Right hindlimb (tissue), 1 donor: Measurements from ENCODE around the gene IGFBP4.

Experiments
- DNase-seq: peaks from one replicate; pipeline ENCODE4 v3.0.0-alpha.2; 2018

Gene IGFBP4

DNA sequence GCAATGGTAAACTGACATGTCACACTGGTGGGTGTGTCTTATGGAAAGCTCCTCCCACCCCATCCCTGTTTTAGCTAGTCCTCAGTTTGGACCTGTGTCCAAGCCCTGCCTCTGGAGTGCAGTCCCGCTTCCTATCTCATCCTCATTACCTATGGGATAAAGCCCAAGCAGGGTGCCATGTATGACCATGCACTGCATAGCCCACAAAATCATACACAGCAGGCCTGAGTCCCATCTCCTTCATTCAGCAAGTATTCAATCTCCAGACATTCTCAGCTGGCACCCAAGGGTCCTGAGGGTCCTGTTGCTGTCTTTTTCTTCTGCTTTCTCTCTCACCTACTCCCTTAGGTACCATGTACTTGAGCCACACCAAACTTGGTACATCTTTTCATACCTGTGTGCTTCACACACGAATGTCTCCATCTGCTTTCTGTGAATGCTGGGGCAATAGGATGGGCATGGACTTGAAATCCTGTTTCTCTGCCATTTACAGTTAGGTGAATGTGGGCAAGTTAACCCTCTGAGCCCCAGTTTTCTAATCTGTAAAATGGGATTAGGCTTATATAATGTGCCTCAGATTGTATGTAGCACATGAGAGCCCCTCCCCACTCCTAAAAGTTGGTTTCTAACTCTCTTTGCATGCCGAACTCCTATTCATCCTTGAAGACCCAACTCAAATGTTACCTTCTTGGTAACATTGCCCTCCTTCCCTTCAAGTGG, 29.6 kb downstream of the IGFBP4 start:
- no peak for DNase-seq

DNA sequence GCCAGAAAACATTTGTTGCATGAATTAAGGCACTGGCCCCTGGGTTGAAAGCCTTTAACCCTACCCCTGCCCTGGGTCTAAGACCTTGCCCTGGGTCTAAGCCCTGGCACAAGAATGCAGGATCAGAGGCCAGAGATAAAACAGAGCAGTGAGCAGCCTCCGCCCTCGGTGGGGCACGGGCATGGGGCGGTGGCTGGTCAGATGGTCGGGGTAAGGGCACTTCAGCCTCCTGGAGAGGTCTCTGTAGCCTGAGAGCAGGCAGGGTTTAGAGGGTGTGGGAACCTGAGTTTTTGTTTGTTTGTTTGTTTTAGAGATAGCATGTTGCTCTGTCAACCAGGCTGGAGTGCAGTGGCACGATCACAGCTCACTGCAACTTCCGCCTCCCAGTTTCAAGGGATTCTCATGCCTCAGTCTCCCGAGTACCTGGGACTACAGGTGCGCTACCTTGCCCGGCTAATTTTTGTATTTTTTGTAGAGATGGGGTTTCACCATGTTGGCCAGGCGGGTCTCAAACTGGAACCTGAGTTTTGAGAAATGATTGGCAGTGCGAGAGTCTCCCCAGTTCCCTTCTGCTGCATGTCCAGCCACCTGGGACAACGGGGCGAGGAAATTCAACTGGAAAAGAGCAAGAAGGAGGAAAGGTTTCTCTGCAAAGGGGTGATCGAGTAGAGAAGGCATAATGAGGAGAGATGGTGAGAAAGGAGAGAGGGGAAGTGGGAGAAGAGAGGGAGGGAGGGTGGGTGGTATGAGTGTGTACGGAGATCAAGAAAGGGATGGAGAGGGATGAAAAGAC, 30.5 kb downstream of the IGFBP4 start:
- DNase-seq, result no peak

DNA sequence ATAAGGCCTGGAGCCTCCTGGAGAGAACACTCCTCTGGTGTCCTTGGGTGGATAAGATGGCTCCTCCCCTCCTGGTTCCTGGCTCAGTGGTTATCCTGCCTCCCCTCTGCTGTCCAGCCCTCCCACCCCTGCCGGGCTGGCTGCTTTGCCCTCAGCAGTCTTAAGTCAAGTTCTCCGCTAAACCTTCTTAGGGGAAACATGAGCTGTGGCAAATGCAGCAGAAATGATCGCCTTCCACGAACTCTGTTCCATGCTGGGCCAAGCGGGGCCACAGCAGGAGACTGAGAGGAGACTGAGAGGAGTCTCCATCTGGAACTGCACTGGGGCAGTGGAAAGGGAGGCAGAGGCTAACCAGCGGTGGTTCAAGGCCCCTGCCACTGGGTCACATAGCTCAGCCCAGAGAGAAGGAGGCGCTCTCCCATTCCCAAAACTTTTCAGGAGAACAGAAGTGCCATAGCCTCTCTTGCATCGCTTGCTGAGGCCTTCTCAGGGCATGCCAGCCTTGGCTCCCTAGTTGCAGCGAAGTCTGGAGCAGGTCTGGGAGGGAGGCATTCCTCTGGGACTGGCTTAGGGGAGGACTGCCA, 31.3 kb downstream of the IGFBP4 start:
- DNase-seq, result no peak

DNA sequence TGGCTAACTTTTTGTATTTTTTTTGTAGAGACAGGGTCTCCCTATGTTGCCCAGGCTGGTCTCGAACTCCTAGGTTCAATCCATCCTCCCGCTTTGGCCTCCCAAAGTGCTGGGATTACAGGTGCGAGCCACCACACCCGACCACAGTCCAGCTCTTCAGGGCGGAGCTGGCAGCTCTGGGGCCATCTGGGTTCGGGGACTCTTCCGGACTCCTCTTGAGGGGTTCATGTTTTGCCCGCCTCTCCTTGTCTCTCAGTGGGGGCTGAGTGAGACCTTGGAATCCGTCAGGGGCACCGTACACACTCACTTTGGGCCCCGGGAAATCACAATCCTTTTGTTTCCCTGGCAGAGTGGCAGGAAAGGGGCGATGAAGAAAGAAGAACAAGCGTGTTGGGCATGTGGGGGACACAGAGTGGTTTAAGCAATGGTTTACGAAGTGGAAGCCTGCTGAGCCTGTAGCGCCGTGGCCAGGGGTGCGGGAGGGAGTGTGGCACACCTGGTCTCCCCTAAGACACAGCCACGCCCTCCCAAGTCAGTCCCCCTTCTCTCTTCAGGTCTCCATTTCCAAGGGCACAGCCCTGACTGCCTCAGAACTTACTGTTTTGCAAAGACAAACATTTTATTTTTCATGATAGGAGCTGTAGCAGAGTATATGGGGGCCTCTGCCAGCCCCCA, 32.1 kb downstream of the IGFBP4 start:
- DNase-seq, result no peak

DNA sequence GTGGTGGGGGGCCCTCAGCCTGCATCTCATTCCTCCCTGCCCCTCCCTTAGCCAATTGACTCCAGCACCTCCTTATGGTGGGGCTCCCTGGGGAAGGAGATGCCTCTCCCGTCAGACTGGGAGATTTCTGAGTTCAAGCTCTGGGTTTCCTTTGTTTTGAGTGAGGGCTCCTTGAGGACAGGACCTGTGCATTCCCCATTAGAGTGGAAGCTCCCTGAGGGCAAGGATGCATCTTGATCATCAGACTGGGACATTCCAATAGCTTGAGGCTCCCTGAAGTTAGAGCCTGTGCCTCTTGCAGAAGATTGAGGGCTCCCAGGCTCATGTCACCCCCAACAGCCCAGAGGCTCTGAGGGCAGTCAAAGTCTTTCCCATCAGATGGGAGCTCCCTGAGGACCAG, 34.5 kb downstream of the IGFBP4 start:
- DNase-seq, result no peak

DNA sequence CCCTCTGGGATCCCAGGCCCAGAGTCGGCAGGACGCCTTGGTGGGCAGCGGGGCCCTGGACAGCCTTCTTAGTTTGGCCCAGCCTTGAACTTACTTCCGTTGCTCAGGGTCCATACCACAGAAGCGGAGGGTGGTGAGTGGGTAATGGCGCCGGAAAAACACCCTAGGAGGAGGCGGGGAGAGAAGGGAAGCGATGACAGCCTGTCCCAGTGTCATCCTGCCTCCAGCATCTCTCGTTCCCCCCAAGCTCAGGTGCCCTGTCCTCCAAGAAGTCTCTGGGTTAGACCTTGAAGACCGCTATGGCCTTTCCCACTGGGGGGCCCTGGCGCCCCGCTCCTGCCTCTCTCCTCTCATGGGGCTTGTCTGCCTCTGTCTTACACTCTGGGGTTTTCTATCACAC, 35.2 kb downstream of the IGFBP4 start:
- no peak for DNase-seq

DNA sequence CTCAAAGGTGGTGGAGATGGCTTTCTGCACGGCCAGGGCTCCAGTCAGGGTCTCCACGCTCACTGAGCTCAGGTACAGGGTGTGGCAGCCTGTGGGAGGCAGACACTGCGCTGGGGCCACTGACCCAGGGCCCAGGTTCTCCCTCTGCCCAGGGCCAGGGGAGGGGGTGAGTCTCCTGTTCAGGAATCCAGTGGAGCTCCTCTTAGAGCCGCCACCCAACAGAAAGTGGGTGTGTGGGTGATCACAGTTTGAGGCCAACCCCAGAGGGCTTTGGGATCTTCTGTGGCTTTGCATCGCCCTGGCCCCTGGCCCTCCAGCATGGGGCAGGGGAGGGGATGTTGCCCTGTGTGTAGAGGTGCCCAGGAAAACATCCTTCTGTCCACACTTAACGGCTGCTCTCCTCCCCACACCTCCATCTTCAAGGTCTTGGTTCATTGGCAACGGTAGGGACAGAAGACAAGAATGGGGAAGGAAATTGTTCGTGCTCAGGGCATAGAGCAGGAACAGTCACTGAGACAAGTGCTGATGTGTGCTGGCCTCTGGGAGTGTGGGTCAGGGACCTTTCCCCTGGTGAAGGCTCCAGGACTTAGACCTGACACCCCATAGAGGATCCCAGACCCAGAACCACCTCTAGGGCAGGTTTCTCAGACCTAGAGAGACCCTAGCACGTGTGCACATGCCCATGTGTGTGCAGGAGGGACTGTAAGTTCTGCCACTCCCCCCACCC, 36.7 kb downstream of the IGFBP4 start:
- DNase-seq, result no peak

DNA sequence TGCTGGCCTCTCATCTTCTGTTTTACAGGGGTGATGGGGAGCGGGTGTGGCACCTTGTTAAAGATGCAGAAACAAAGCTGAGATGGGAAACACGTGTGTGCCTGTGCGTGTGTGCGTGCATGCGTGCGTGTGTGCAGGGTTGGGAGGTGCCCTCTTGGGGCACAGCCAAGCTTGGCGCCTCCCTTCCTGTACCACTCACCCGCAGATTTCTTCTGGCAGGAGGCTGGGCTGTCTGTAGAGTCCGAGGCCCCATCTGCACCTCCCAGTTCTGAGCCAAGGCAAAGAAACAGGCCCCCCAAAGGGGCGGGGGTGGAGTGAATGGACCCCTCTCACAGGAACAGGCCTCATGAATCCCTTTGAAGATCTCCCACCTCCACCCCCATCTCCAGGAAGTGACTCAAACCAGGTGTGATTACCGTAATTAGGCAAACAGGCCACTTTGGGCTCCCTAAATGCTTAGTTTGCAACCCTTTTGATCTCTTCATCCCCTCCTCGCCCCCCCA, 37.3 kb downstream of the IGFBP4 start:
- DNase-seq, result no peak

DNA sequence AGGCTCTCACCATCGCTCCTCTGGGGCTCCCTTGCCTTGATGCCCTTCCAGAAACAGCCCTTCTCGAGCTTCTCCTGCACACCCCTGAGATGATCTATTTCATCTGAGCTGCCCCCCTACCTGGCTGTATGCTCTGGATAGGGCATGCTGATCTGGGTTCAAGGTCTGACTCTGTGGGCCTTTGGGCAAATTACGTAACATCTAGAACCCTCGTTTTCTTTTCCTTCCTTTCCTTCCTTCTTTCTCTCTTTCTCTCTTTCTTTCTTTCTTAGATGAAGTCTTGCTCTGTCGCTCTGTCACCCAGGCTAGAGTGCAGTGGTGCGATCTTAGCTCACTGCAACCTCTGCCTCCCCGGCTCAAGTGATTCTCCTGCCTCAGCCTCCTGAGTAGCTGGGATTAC, 37.9 kb downstream of the IGFBP4 start:
- DNase-seq, result no peak

DNA sequence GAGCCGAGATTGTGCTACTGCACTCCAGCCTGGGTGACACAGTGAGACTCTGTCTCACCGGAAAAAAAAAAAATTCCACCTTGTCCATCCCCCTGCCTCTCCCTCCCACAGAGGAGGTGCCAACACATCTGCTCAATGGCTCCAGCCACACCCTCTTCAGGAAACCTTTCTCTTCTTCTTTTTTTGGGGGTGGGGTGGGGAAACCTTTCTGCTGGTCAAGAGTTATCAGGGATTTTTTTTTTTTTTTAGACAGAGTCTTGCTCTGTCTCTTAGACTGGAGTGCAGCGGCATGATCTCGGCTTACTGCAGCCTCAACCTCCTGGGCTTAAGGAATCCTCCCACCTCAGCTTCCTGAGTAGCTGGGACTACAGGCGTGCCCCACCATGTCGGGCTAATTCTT, 39.5 kb downstream of the IGFBP4 start:
- no peak for DNase-seq

DNA sequence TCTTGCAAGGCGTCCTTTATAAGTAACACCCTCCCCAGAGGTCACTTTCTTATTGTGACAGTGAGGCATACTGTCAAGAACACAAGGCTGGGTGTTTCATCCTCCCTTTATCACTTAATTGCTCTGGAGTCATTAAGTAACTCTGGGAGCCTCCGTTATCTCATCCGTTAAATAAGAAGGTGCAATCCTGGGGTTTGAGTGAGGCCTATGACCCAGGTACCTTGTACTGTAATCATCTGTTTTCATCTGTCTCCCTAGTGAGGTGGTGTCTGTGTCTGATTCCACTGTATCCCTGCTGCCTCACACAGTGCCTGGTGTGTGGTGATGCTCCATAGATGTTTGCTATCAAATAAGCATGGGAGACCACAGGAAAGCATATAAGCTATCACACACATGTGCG, 40.4 kb downstream of the IGFBP4 start:
- no peak for DNase-seq

DNA sequence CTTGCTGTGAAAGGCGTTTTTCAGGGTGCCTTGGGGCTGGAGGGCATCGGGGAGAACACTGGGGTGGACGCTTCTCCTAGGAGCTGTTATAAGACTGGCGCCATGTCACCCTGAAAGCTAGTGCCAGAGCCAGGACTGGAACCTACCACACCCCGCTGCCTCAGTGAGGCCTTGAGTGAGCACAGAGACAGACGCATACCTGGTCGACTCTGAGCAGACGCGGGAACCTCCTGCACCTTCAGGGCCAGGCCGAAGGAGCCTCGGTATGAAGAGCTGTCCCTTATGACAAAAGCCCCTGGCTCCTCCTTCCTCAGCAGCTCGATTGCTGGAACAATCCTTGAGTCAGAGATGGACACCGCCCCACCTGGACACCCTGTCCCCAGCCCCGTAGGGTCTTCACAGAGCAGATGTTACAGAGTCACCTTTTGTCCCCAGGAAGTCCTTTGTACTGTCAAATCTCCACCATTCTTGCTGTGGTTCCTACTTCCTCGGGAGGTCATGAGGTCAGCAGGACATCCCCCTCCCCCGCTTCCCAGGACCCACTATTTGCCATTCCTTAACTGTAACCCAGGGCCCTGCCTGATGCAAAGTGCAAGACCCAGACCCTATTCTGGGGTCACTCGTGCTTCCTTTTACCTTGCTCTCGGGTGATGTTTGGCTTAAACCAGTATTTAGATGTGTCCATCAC, 41.2 kb downstream of the IGFBP4 start:
- DNase-seq, result no peak

DNA sequence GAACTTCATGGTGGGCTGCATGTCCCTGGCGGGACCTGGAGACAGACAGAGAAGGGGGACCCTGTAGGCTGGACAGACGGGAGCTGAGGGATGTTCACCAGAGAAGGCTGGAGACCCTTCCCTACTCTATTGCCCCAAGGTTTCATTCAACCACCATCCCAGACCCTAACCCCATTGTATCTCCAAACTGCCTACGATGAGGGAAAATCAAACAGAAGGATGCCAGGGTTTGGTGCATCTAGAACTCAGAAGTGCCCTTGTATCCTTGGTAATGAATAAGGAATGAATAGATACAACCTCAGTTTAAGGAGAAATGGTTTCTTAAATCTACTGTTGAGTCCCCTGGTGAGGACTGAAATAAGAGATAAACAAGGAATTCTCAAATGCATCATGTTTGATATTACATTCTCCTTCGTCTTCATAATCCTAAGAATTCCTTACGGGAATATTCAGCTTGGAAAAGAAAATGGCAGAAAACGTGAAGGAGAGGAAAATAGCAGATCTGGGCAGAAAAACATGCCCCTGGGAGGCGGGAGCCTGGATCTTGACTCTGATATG, 41.8 kb downstream of the IGFBP4 start:
- no peak for DNase-seq

DNA sequence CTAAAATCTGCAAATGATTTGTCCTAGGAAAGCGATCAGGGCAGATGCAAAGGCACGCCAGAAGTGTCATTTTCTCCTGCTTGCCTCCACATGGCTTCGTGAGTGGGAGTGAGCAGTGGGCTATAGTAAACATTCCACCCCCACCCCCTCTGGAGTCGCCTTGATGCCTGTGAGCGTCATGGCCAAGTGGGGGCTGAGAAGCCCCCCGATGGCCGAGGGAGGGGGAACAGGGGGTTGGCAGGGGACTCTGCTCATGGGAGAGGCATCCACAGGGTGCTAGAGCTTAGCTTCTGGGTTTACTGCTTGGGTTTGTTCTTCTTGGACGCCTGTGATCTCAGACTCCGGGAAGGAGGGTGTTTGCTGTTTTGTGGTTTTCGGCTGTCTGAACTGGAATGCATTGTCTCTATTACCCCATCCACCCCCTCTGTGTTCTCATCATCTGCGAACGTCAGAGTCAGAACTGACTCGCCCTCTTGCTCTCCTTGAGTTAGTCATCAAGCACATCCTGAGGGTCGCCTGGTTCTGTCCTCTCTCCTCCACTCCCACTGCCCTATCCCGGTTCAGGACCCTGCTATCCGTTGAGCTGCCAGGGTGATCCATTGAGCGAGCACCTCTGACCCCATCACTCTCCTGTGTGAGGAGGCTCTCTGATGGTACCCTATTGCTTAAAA, 42.7 kb downstream of the IGFBP4 start:
- DNase-seq, result peak; percentile 54

DNA sequence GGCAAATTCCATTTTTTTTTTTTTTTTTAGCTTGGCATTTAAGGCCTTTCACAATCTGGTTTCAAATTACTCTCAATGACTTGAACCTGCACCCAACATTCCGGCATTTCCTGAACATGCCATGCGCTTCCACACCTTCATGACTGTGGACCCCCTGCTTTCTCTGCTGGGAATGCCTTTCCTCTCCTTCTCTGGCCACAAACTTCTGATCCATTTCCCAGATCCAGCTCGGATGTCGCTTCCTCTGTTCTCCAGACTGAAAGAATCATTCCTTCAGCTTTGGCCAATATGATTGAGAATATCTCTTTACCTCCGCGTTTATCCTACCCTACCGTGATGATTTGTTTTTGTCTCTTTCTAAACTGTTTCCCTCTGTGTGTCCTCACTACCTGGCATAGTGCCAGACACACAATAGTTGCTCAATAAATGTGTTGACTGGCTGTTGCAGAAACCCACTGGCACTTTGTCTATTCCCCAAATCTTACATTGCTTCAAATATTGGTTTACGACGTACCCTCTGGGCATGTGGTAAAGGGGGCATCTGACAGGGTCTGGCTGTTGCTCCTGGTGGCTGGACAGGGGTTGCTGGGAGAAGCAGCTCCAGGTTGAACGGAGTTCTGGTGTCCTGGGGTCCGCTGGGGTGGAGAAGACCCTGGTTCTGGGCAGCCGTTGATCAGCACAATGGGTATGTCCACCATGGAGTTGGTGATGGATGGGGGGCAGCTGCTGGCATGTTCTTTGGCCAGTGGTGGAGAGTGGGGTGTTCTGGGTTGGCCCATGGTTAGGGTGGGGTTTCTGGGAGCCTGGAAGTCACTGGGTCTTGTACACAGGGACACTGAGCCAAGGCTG, 43.5 kb downstream of the IGFBP4 start:
- DNase-seq, result no peak

DNA sequence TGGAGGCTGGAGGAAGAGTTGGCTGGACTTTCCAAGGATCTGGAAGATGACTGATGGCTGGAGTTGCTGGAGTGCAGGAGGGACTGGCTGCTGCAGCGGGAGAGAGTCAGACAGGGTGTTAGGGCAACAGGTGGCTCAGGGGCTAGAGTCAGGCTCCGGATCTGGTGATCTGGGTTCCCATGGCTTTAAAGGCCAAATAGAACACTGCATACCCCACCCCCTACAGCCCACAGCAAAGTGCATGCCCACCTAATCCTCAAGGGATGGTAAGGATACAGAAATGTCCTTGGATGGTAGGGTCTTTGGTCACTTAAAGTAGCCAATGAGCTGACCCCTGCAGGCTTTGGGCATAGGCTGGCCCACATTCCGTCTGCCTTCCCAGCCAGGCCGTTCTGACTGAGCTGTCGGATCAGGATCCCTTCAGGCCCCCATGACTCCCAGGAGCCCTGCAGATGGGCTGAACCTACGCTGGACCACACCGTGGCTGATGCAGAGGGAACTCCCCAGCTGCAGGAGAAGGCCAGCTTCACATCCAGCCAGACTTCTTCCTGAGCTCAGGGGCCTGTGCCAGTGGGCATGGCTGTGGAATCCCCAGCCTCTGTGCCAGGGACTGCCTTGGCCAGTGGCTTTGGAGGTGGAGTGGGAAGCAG, 44.2 kb downstream of the IGFBP4 start:
- DNase-seq, result no peak

DNA sequence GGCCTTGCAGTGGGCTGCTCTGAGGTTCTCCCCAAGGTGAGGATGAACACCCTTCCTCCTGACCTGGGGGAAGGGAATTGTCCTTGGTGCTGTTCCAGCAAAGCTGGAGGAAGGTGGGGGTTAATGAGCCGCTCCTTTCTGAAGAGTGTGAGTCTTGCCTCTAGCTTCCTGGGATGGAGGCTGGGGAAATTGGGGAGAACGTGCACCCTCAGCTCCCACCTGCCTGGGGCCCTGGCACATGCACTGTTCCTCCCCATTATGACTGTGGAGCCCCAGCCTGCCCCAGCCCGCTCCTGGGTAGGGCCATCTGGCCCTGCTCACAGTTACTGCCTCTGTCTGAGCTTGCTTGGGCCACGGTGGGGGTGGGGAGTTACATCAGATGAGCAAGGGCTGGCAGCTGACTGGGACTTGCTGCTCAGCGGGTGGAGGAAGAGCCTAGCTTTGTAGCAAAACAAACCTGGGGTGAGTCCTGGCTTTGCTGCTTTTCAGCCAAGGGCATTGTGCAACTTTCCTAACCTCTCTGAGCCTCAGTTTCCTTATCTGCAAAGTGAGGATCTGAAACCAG, 47.1 kb downstream of the IGFBP4 start:
- no peak for DNase-seq

DNA sequence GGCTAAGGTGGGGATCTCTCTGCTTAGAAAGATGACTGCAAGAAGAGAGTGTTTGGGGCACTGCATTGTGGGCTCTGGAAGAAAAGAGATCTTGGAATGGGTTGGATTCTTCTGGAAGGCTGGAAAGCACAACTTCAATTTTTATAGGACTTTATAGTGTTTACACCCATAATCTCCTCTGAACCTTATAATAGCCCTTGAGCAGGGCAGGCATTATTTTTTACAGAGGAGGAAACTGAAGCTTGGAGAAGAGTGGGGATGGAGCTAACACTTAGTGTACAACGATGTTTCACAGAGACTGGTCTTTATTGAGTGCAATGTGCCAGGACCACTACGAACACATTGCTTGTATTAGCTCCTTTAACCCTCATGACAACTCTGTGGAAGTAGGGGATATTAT, 47.7 kb downstream of the IGFBP4 start:
- DNase-seq, result no peak

DNA sequence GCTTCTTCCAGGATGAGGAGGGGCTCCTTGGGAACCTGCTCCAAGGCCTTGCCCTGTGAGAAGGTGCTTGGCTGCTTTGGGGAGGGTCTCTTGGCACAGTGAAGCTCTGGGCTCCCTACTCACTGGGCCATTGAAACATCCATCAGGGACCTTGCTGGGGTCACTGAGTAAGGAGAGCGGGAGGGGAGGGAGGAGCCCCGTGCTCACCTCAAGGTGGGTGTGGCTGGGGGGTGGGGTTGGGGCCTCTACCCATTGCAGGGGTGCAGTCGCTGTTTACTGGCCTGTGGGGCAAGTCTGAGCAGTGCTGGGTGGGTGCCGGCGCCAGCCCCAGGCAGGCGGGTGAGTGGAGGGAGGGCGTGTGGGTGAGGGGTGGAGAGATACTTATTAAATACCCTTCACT, 48.2 kb downstream of the IGFBP4 start:
- DNase-seq, result no peak
